RWPE2 (cell line): ENCODE data around the gene MAP3K8.

Experiments
- ATAC-seq: fragments of 200-7000 bp; cut with Tn5 transposase; 3 replicates; pipeline ENCODE4 v1.9.1; 2021; ENCODE audit warnings: low read depth
- DNase-seq: peaks from one replicate; pipeline ENCODE4 v3.0.0-alpha.2; 2020; ENCODE audit warnings: low spot score
- H3K27ac ChIP-seq: fragments of 450-650 bp; 2 replicates; pipeline ENCODE4 v1.5.1; 2017; ENCODE audit warnings: mild to moderate bottlenecking; ENCODE audit not compliant: poor library complexity, severe bottlenecking
- H3K27me3 ChIP-seq: fragments of 250-450 bp; sonication (Bioruptor Pico); 2 replicates; pipeline ENCODE4 v1.5.1; 2021; ENCODE audit warnings: mild to moderate bottlenecking, moderate library complexity; ENCODE audit not compliant: insufficient read depth, poor library complexity, severe bottlenecking
- H3K36me3 ChIP-seq: fragments of 250-450 bp; sonication (Bioruptor Pico); 2 replicates; pipeline ENCODE4 v1.5.1; 2020; ENCODE audit warnings: low read depth, mild to moderate bottlenecking, moderate library complexity
- H3K4me1 ChIP-seq: fragments of 250-450 bp; sonication (Bioruptor Pico); 2 replicates; pipeline ENCODE4 v1.5.1; 2021; ENCODE audit warnings: mild to moderate bottlenecking, moderate library complexity; ENCODE audit not compliant: insufficient read depth, poor library complexity, severe bottlenecking
- H3K4me3 ChIP-seq: fragments of 250-450 bp; sonication (Bioruptor Pico); 2 replicates; pipeline ENCODE4 v1.5.1; 2021; ENCODE audit warnings: mild to moderate bottlenecking, moderate library complexity; ENCODE audit not compliant: severe bottlenecking
- H3K9me3 ChIP-seq: fragments of 250-450 bp; sonication (Bioruptor Pico); 2 replicates; pipeline ENCODE4 v1.5.1; 2021; ENCODE audit warnings: mild to moderate bottlenecking, moderate library complexity; ENCODE audit not compliant: severe bottlenecking
- CTCF ChIP-seq: fragments of 450-650 bp; IDR thresholded peaks from one replicate; pipeline ENCODE4 v1.5.1; 2017; ENCODE audit warnings: mild to moderate bottlenecking, moderate library complexity; ENCODE audit not compliant: poor library complexity, severe bottlenecking

Gene MAP3K8

GRCh38 chr10:30436671-30437030, 2.7 kb downstream of the MAP3K8 start:
- Histone ChIP-seq H3K27ac (peak overlapping the region; percentile 79), H3K36me3 (peaks cover 12% of the 10 kb centered on the region; the same call in 1 of the 2 replicates), H3K4me1 (peaks cover 29% of the 10 kb centered on the region), H3K9me3 (no peaks in the 10 kb centered on the region), H3K27me3 (no peaks in the 10 kb centered on the region), H3K4me3 (no peak overlapping the region)
- DNase-seq, result no peak
- no peak for TF ChIP-seq CTCF
- ATAC-seq, result no peak

GRCh38 chr10:30437031-30437841, 3.3 kb downstream of the MAP3K8 start:
- Histone ChIP-seq H3K4me1 (peaks cover 26% of the 10 kb centered on the region), H3K4me3 (no peak overlapping the region), H3K9me3 (no peaks in the 10 kb centered on the region), H3K27me3 (no peaks in the 10 kb centered on the region), H3K27ac (peak overlapping the region; percentile 79), H3K36me3 (peaks cover 12% of the 10 kb centered on the region; the same call in 1 of the 2 replicates)
- DNase-seq, result no peak
- TF ChIP-seq CTCF, result no peak
- ATAC-seq, result no peak

GRCh38 chr10:30438021-30438850, 4.3 kb downstream of the MAP3K8 start:
- no peak for DNase-seq
- Histone ChIP-seq H3K4me3 (no peak overlapping the region), H3K27me3 (no peaks in the 10 kb centered on the region), H3K27ac (no peak overlapping the region), H3K36me3 (peaks cover 12% of the 10 kb centered on the region; the same call in 1 of the 2 replicates), H3K9me3 (no peaks in the 10 kb centered on the region), H3K4me1 (peaks cover 26% of the 10 kb centered on the region)
- ATAC-seq, result no peak
- TF ChIP-seq CTCF, result no peak

- no peaks in the 10 kb centered on the region for H3K27me3 ChIP-seq
- DNase-seq, result no peak
- H3K36me3 ChIP-seq, result peaks cover 12% of the 10 kb centered on the region; the same call in 1 of the 2 replicates
- no peak overlapping the region for H3K27ac ChIP-seq
- no peak for ATAC-seq
- H3K4me1 ChIP-seq, result peaks cover 26% of the 10 kb centered on the region
- TF ChIP-seq CTCF, result no peak
- H3K4me3 ChIP-seq, result no peak overlapping the region
- no peaks in the 10 kb centered on the region for H3K9me3 ChIP-seq
Observed at GRCh38 chr10:30439931-30440330, 5.9 kb downstream of the MAP3K8 start.
